GM12891 (cell line): ENCODE measurements around the gene UCP3.

Experiments used
- POLR2A ChIP-seq: IDR thresholded peaks from 2 replicates; pipeline ENCODE4 v1.6.1; 2011; ENCODE audit warnings: low read depth, low read length, control low read depth
- SPI1 ChIP-seq: IDR thresholded peaks from 2 replicates; pipeline ENCODE4 v1.6.1; 2011; ENCODE audit warnings: low read depth, low read length, control low read depth
- TAF1 ChIP-seq: IDR thresholded peaks from 2 replicates; pipeline ENCODE4 v1.6.1; 2011; ENCODE audit warnings: low read depth, low read length, control low read depth

- TF ChIP-seq POLR2A (no peak), SPI1 (no peak), TAF1 (no peak)
Measured at GRCh38 chr11:74043450-74043849, 34.6 kb upstream of the UCP3 start.
